Gastroesophageal sphincter (tissue), 3 donors: Measurements from ENCODE around the gene SPINDOC.

Experiments used
- CTCF ChIP-seq, 4 experiments: fragments of 200-600 bp in 2 of 4; fragments of 450-650 bp in 2 of 4; sonication (generic) in 1 of 4; IDR thresholded peaks; one replicate each; pipeline ENCODE4 v1.5.1; 2017 to 2019; ENCODE audit warnings: antibody characterized with exemption in 4 of 4, mild to moderate bottlenecking in 2 of 4, moderate library complexity in 2 of 4
- POLR2A ChIP-seq, 2 donors: fragments of 450-650 bp; IDR thresholded peaks; one replicate each; pipeline ENCODE4 v1.6.1; 2017; ENCODE audit warnings: antibody characterized with exemption in 2 of 2, mild to moderate bottlenecking in 2 of 2, moderate library complexity in 1 of 2

- no peak for TF ChIP-seq POLR2A (IDR thresholded peaks at IDR 0.05)
- no peak for TF ChIP-seq CTCF (IDR thresholded peaks at IDR 0.05)
These were observed 8.2 kb downstream of the SPINDOC start for GRCh38 chr11:63821411-63821810.
